Stomach (tissue), 4 donors: Measurements from ENCODE around the gene PPIL4.
"Not testable (repeated sequence)": the region's sequence is repeated elsewhere in the genome, so short reads cannot be mapped to it uniquely, and the experiment has no call there.

Experiments
- EP300 ChIP-seq: sonication (generic); formaldehyde crosslinking; IDR thresholded peaks from one replicate; pipeline ENCODE4 v1.6.1; 2017; ENCODE audit warnings: antibody characterized with exemption
- POLR2A ChIP-seq, 4 donors: fragments of 450-650 bp; IDR thresholded peaks; one replicate each; pipeline ENCODE4 v1.6.1; 2016; ENCODE audit warnings: antibody characterized with exemption in 4 of 4, control low read depth in 2 of 4, mild to moderate bottlenecking in 1 of 4, moderate library complexity in 1 of 4
- POLR2AphosphoS5 ChIP-seq, 3 donors: sonication (generic); formaldehyde crosslinking; IDR thresholded peaks; one replicate each; pipeline ENCODE4 v1.6.1; 2016; ENCODE audit warnings: antibody characterized with exemption in 3 of 3
- TF ChIP-seq, protein P1 (sequence below), 7 experiments: fragments of 450-650 bp in 4 of 7; fragments of 200-600 bp in 3 of 7; sonication (generic) in 3 of 7; IDR thresholded peaks; one replicate each; pipeline ENCODE4 v1.5.1; 2016 to 2019; ENCODE audit warnings: antibody characterized with exemption in 7 of 7, control low read depth in 2 of 7, mild to moderate bottlenecking in 1 of 7

DNA sequence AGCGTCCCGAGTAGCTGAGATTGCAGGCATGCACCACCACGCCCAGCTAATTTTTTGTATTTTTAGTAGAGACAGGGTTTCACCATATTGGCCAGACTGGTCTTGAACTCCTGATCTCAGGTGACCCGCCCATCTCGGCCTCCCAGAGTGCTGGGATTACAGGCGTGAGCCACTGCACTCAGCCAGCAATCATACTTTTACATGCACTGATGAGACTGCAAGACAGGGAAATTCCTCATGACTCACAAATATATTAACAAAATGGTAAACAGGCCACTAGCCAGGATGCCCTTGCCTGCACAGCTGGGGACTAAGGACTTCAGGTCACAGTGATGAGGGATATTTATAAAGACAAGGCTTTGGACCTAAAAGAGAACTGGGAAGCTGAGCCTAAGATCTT lies 49.2 kb downstream of the PPIL4 start:
- TF ChIP-seq, protein P1, sequence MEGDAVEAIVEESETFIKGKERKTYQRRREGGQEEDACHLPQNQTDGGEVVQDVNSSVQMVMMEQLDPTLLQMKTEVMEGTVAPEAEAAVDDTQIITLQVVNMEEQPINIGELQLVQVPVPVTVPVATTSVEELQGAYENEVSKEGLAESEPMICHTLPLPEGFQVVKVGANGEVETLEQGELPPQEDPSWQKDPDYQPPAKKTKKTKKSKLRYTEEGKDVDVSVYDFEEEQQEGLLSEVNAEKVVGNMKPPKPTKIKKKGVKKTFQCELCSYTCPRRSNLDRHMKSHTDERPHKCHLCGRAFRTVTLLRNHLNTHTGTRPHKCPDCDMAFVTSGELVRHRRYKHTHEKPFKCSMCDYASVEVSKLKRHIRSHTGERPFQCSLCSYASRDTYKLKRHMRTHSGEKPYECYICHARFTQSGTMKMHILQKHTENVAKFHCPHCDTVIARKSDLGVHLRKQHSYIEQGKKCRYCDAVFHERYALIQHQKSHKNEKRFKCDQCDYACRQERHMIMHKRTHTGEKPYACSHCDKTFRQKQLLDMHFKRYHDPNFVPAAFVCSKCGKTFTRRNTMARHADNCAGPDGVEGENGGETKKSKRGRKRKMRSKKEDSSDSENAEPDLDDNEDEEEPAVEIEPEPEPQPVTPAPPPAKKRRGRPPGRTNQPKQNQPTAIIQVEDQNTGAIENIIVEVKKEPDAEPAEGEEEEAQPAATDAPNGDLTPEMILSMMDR (IDR thresholded peaks at IDR 0.05), result not testable (repeated sequence)
- TF ChIP-seq EP300; POLR2A (IDR thresholded peaks at IDR 0.05); POLR2AphosphoS5 (IDR thresholded peaks at IDR 0.05): not testable (repeated sequence)
